Neuronal stem cell (in vitro differentiated cells): ENCODE data around the gene ATP11C.

ENCODE experiments used
- DNase-seq: peaks from one replicate; pipeline ENCODE4 v3.0.0-alpha.2; 2013; ENCODE audit warnings: low spot score
- H2AFZ ChIP-seq: one replicate; pipeline ENCODE4 v1.6.1; 2013; ENCODE audit warnings: mild to moderate bottlenecking, low read length, inconsistent platforms
- H2AK5ac ChIP-seq: 2 replicates; pipeline ENCODE4 v1.6.1; 2013; ENCODE audit warnings: low read depth, mild to moderate bottlenecking, inconsistent platforms, low read length, moderate library complexity, mixed read lengths
- H2BK120ac ChIP-seq: 2 replicates; pipeline ENCODE4 v1.6.1; 2013; ENCODE audit warnings: low read depth, mild to moderate bottlenecking, inconsistent platforms, low read length, moderate library complexity, mixed read lengths
- H2BK12ac ChIP-seq: one replicate; pipeline ENCODE4 v1.6.1; 2013; ENCODE audit warnings: low read length, inconsistent platforms
- H2BK15ac ChIP-seq: 2 replicates; pipeline ENCODE4 v1.6.1; 2013; ENCODE audit warnings: mild to moderate bottlenecking, low read length, inconsistent platforms, mixed read lengths
- H2BK5ac ChIP-seq: one replicate; pipeline ENCODE4 v1.6.1; 2013; ENCODE audit warnings: inconsistent platforms, mild to moderate bottlenecking, low read length, moderate library complexity
- H3K14ac ChIP-seq: one replicate; pipeline ENCODE4 v1.6.1; 2013; ENCODE audit warnings: low read length, inconsistent platforms
- H3K18ac ChIP-seq: 2 replicates; pipeline ENCODE4 v1.6.1; 2013; ENCODE audit warnings: low read length, inconsistent platforms
- H3K23ac ChIP-seq: 2 replicates; pipeline ENCODE4 v1.6.1; 2013; ENCODE audit warnings: low read depth, mild to moderate bottlenecking, mixed read lengths, low read length, inconsistent platforms; ENCODE audit not compliant: poor library complexity
- H3K27ac ChIP-seq: replicated peaks from 3 replicates; pipeline ENCODE4 v1.5.1; 2013; ENCODE audit warnings: low read length, inconsistent platforms
- H3K27me3 ChIP-seq, 3 experiments: 2 replicates each; pipeline ENCODE4 v1.6.1; 2013; ENCODE audit warnings: low read length in 3 of 3, mild to moderate bottlenecking in 2 of 3, inconsistent platforms in 1 of 3, low read depth in 1 of 3, mixed read lengths in 1 of 3, moderate library complexity in 1 of 3; ENCODE audit not compliant: control insufficient read depth in 3 of 3, insufficient read depth in 3 of 3
- H3K36me3 ChIP-seq, 2 donors: replicated peaks in 1 of 2; 2 replicates each; pipeline ENCODE4 v1.6.1; 2013; ENCODE audit warnings: low read length in 2 of 2; ENCODE audit not compliant: control insufficient read depth in 2 of 2, insufficient read depth in 2 of 2
- H3K4ac ChIP-seq: 2 replicates; pipeline ENCODE4 v1.6.1; 2013; ENCODE audit warnings: inconsistent platforms, mild to moderate bottlenecking, low read length, moderate library complexity
- H3K4me1 ChIP-seq, 2 donors: 1 replicate in 1 of 2; 2 replicates in 1 of 2; pipeline ENCODE4 v1.6.1; 2013; ENCODE audit warnings: low read length in 2 of 2, low read depth in 1 of 2; ENCODE audit not compliant: control insufficient read depth in 2 of 2, insufficient read depth in 1 of 2
- H3K4me2 ChIP-seq: one replicate; pipeline ENCODE4 v1.6.1; 2013; ENCODE audit warnings: mild to moderate bottlenecking, low read length, inconsistent platforms; ENCODE audit not compliant: insufficient read depth, poor library complexity, severe bottlenecking
- H3K4me3 ChIP-seq, 2 donors: 2 replicates each; pipeline ENCODE4 v1.5.1; 2013; ENCODE audit warnings: low read length in 2 of 2, mild to moderate bottlenecking in 2 of 2, inconsistent platforms in 1 of 2, moderate library complexity in 1 of 2
- H3K79me1 ChIP-seq: one replicate; pipeline ENCODE4 v1.6.1; 2013; ENCODE audit warnings: low read depth, mild to moderate bottlenecking, inconsistent platforms, low read length, moderate library complexity
- H3K9ac ChIP-seq: one replicate; pipeline ENCODE4 v1.6.1; 2013; ENCODE audit warnings: mild to moderate bottlenecking, low read depth, low read length, inconsistent platforms; ENCODE audit not compliant: poor library complexity
- H3K9me3 ChIP-seq, 2 donors: replicated peaks in 1 of 2; 2 replicates each; pipeline versions ENCODE3 to v1.6.1; 2013; ENCODE audit warnings: low read length in 2 of 2, mild to moderate bottlenecking in 2 of 2, inconsistent platforms in 1 of 2, low read depth in 1 of 2, mixed read lengths in 1 of 2, moderate library complexity in 1 of 2; ENCODE audit not compliant: control insufficient read depth in 2 of 2, insufficient read depth in 1 of 2
- H4K8ac ChIP-seq: one replicate; pipeline ENCODE4 v1.6.1; 2013; ENCODE audit warnings: low read depth, mild to moderate bottlenecking, inconsistent platforms, low read length, moderate library complexity
- H4K91ac ChIP-seq: one replicate; pipeline ENCODE4 v1.6.1; 2013; ENCODE audit warnings: low read length, low read depth, mild to moderate bottlenecking, inconsistent platforms; ENCODE audit not compliant: poor library complexity
- WGBS, 2 donors: extraction: QIAGEN DNeasy Blood & Tissue Kit; methylation state at CpG; one replicate each; pipeline ENCODE4 v1.1.7; 2013; ENCODE audit warnings: missing lambda C conversion rate in 2 of 2, mixed read lengths in 1 of 2; ENCODE audit not compliant: insufficient read length in 2 of 2, insufficient replicate concordance in 1 of 2; ENCODE audit errors: extremely low coverage in 2 of 2; 5-methylcytosine and 5-hydroxymethylcytosine counted together

The ATP11C gene

DNA sequence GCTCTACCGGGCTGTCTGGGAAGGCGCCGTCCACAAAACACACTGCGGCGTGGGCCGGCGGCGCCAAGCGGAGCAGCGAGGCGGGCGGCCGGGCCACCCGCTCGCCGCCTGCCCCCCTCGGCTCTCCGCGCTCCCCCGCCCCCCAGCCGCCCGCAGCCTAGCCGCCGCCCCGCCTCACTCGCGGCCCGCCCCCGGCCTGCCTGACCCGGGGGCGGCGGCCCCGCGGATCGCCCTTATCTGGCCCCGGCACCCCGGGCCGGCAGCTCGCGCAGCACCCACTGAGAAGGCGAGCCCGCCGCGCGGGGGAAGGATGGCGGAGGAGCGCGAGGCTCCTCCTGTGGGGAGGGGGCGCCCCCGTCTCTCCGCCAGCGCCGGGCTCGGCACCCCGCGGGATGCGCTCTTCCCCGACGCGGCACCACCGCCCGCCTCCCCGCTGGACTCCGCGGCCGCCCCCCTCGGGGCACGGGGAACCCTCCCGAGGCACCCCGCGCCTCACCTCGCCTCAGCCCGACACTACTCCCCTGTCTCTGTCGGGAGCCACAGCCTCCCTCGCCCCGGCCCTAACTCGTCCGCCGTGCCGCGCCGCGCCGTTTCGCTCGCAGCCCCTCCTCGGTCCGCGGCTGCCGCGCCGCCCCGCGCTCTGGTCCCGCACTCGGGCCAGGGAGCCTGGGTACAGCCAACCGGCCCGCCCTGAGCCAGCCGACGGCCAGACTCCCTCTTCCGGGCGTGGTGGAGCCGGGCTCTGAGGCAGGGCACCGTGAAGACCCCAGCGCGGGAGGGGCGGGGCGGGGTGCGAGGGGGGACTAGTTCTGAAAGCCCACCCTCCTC is 566 bp downstream of the ATP11C start:
- H3K18ac ChIP-seq = peak overlapping the region; percentile 94
- H3K27ac ChIP-seq = peak overlapping the region; percentile 92
- H3K79me1 ChIP-seq = peaks cover 1% of the 10 kb centered on the region
- no peak overlapping the region for H3K4ac ChIP-seq
- no peak for DNase-seq
- no peaks in the 10 kb centered on the region for H3K27me3 ChIP-seq
- H2BK120ac ChIP-seq = no peak overlapping the region
- H2BK15ac ChIP-seq = no peak overlapping the region
- peak overlapping the region; percentile 69 to 95 for H3K4me3 ChIP-seq
- peak overlapping the region; percentile 77 for H3K4me2 ChIP-seq
- no CpG with 5 or more reads among the region's 109 CpGs for WGBS, 2 donors
- H3K9me3 ChIP-seq = no peaks in the 10 kb centered on the region
- no peak overlapping the region for H2BK12ac ChIP-seq
- H3K14ac ChIP-seq = no peak overlapping the region
- H2BK5ac ChIP-seq = peak overlapping the region; percentile 13
- no peak overlapping the region for H4K91ac ChIP-seq
- H3K23ac ChIP-seq = peak overlapping the region; percentile 80
- no peaks in the 10 kb centered on the region for H3K36me3 ChIP-seq
- peak overlapping the region; percentile 96 for H3K9ac ChIP-seq
- peaks cover 4 to 5% of the 10 kb centered on the region in 2 donors for H3K4me1 ChIP-seq
- H2AFZ ChIP-seq = peak overlapping the region; percentile 97
- no peak overlapping the region for H4K8ac ChIP-seq
- no peak overlapping the region for H2AK5ac ChIP-seq

- Histone ChIP-seq H2BK15ac (no peak overlapping the region), H3K27ac (no peak overlapping the region), H2AFZ (peak overlapping the region; percentile 97), H3K18ac (peak overlapping the region; percentile 64), H4K8ac (no peak overlapping the region), H2BK5ac (no peak overlapping the region), H2BK120ac (no peak overlapping the region), H4K91ac (no peak overlapping the region), H3K4me1 (peaks cover 4 to 5% of the 10 kb centered on the region in 2 donors), H3K36me3 (no peaks in the 10 kb centered on the region), H3K4me2 (peak overlapping the region; percentile 77), H3K9ac (peak overlapping the region; percentile 84), H2BK12ac (no peak overlapping the region), H2AK5ac (no peak overlapping the region), H3K27me3 (no peaks in the 10 kb centered on the region), H3K23ac (no peak overlapping the region), H3K79me1 (peaks cover 1% of the 10 kb centered on the region), H3K4me3 (peak overlapping the region; percentile 69 to 95), H3K4ac (no peak overlapping the region), H3K14ac (no peak overlapping the region), H3K9me3 (no peaks in the 10 kb centered on the region)
- WGBS, 2 donors = no CpG with 5 or more reads among the region's 33 CpGs
- DNase-seq = no peak
Measured at GRCh38 chrX:139931646-139932072, 1.2 kb downstream of the ATP11C start.

GRCh38 chrX:139930916-139931645 is 1.8 kb downstream of the ATP11C start:
- DNase-seq = no peak
- Histone ChIP-seq H2BK12ac (no peak overlapping the region), H2AK5ac (no peak overlapping the region), H3K36me3 (no peaks in the 10 kb centered on the region), H3K9me3 (no peaks in the 10 kb centered on the region), H3K4me1 (peaks cover 3 to 5% of the 10 kb centered on the region in 2 donors), H3K18ac (no peak overlapping the region), H3K4me2 (peak overlapping the region; percentile 69), H4K8ac (no peak overlapping the region), H3K4ac (no peak overlapping the region), H3K14ac (no peak overlapping the region), H3K4me3 (peak overlapping the region; percentile 69 to 95), H3K79me1 (peaks cover 1% of the 10 kb centered on the region), H3K27ac (no peak overlapping the region), H3K9ac (peak overlapping the region; percentile 70), H2BK120ac (no peak overlapping the region), H2AFZ (peak overlapping the region; percentile 97), H4K91ac (no peak overlapping the region), H2BK5ac (no peak overlapping the region), H2BK15ac (no peak overlapping the region), H3K27me3 (no peaks in the 10 kb centered on the region), H3K23ac (no peak overlapping the region)
- no CpG with 5 or more reads among the region's 27 CpGs for WGBS, 2 donors

DNA sequence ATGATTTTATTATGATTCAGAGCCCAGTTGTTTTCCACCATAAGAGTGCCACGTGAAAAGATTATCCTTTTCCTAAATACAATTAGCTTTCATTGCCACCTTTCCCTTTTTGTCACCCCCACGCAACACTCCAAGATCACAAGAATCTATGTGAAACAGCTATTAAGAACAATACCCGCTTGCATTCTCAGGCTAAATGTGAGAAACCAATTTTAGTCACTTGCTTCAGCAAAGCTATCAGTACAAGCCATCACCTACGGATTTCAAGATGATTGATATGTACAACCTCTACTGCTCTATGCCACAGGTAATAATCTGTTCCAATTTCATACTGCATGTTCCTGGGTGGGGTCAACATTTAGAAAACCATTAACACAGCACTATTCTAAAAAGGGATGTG is 2.5 kb downstream of the ATP11C start:
- H3K4me2 ChIP-seq = no peak overlapping the region
- H3K4me3 ChIP-seq = peak overlapping the region in 1 of 2 donors; percentile 69
- H4K8ac ChIP-seq = no peak overlapping the region
- peaks cover 1% of the 10 kb centered on the region for H3K79me1 ChIP-seq
- no peak overlapping the region for H2AFZ ChIP-seq
- H2BK5ac ChIP-seq = no peak overlapping the region
- H3K36me3 ChIP-seq = no peaks in the 10 kb centered on the region
- H3K9me3 ChIP-seq = no peaks in the 10 kb centered on the region
- H3K18ac ChIP-seq = no peak overlapping the region
- no peak for DNase-seq
- no peak overlapping the region for H2BK15ac ChIP-seq
- H3K27me3 ChIP-seq = no peaks in the 10 kb centered on the region
- H2AK5ac ChIP-seq = no peak overlapping the region
- H3K14ac ChIP-seq = no peak overlapping the region
- H3K4me1 ChIP-seq = peaks cover 3 to 5% of the 10 kb centered on the region in 2 donors
- H3K27ac ChIP-seq = no peak overlapping the region
- H3K4ac ChIP-seq = no peak overlapping the region
- no peak overlapping the region for H2BK120ac ChIP-seq
- WGBS, 2 donors = no CpG with 5 or more reads among the region's 4 CpGs
- no peak overlapping the region for H3K23ac ChIP-seq
- no peak overlapping the region for H3K9ac ChIP-seq
- no peak overlapping the region for H2BK12ac ChIP-seq
- H4K91ac ChIP-seq = no peak overlapping the region
